HFF-Myc (cell line): Measurements from ENCODE around the gene DSTN.
"Not testable (repeated sequence)": the region's sequence is repeated elsewhere in the genome, so short reads cannot be mapped to it uniquely, and the experiment has no call there.

Experiments
- DNase-seq: peaks from one replicate; pipeline ENCODE4 v3.0.0-alpha.2; 2011; ENCODE audit warnings: low read depth; ENCODE audit errors: extremely low read depth
- H3K4me3 ChIP-seq: replicated peaks from 2 replicates; pipeline ENCODE4 v1.5.1; 2011; ENCODE audit warnings: low read depth, mild to moderate bottlenecking, control low read depth, low read length
- TF ChIP-seq, protein P1 (sequence below): IDR thresholded peaks from 2 replicates; pipeline ENCODE4 v1.5.1; 2012; ENCODE audit warnings: mild to moderate bottlenecking, low read depth, low read length, control low read depth; ENCODE audit errors: missing control alignments

The DSTN gene

DNA sequence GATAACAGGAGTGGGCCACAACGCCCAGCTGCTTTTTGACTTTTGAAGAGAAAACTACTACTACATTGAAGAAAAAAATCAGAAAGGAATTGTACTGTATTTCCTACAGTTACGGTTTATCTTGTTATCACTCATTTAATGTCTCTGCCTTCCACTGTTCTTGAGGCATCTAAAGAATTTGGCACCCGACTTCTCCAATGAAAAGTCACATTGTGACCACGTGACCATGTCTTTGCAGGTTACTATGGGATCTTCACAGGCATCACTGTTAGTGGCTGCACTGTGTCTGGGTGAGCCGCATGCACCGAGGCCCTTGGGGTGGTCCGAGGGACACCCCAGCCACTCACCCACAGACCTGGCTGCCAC lies 85.4 kb downstream of the DSTN start:
- H3K4me3 ChIP-seq: no peak overlapping the region
- DNase-seq: no peak
- TF ChIP-seq, protein P1, sequence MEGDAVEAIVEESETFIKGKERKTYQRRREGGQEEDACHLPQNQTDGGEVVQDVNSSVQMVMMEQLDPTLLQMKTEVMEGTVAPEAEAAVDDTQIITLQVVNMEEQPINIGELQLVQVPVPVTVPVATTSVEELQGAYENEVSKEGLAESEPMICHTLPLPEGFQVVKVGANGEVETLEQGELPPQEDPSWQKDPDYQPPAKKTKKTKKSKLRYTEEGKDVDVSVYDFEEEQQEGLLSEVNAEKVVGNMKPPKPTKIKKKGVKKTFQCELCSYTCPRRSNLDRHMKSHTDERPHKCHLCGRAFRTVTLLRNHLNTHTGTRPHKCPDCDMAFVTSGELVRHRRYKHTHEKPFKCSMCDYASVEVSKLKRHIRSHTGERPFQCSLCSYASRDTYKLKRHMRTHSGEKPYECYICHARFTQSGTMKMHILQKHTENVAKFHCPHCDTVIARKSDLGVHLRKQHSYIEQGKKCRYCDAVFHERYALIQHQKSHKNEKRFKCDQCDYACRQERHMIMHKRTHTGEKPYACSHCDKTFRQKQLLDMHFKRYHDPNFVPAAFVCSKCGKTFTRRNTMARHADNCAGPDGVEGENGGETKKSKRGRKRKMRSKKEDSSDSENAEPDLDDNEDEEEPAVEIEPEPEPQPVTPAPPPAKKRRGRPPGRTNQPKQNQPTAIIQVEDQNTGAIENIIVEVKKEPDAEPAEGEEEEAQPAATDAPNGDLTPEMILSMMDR: no peak

- H3K4me3 ChIP-seq: no peak overlapping the region
- DNase-seq: no peak
- TF ChIP-seq, protein P1: no peak
Measured at GRCh38 chr20:17655865-17656479, 86.1 kb downstream of the DSTN start.

GRCh38 chr20:17657079-17657825 lies 87.4 kb downstream of the DSTN start:
- H3K4me3 ChIP-seq: no peak overlapping the region
- TF ChIP-seq, protein P1: no peak
- DNase-seq: no peak

DNA sequence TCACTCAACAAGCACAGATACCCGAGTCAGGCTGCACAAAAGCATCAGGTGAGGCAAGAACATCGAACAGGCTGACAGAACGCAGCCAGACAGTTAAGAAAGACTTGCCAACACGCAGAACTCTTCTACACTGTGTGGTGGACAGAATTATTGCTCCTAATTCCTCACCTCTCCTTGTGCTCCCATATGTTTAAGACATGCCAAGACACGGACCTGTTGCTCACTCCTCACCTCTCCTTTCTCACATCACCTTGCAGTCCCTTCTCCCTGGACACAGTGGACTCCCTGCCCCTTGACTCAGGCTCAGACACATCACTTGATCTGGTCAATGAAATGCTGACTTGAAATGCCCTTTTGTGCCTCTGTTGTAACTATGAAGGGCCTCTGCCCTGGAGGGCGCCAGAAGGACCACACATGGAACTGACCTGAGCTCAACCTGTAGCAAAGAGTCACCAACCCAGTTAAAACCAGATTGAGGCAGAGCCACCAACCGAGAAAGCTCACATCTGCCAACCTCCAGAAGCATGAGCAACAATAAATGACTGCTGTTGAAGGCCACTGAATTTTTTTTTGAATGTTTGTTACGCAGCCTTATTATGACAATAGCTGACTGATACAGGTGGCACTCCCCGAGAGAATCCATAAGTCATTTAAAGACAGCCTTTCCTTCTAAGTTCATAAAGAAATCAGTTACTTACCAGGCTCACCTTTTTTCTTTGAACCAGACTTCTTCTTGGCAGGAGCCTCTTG lies 88.2 kb downstream of the DSTN start:
- no peak overlapping the region for H3K4me3 ChIP-seq
- DNase-seq: no peak
- TF ChIP-seq, protein P1: no peak

- DNase-seq: no peak
Measured at GRCh38 chr20:17658648-17658993, 88.7 kb downstream of the DSTN start.

GRCh38 chr20:17659344-17659743 lies 89.5 kb downstream of the DSTN start:
- DNase-seq, H3K4me3 ChIP-seq: not testable (repeated sequence)

More at GRCh38 chr20:17658648-17658993, 88.7 kb downstream of the DSTN start:
- TF ChIP-seq, protein P1: no peak
- H3K4me3 ChIP-seq: no peak overlapping the region
